B cell (primary cell): ENCODE data around the gene CFAP141.

Experiments used
- EZH2 ChIP-seq: IDR thresholded peaks from 2 replicates; pipeline ENCODE4 v1.6.1; 2012; ENCODE audit warnings: borderline replicate concordance, low read depth, mild to moderate bottlenecking, moderate library complexity, low read length; ENCODE audit not compliant: insufficient read depth, poor library complexity, severe bottlenecking
- TF ChIP-seq, protein P1 (sequence below): fragments of 200-600 bp; IDR thresholded peaks from one replicate; pipeline ENCODE4 v1.8.0; 2022; ENCODE audit warnings: antibody characterized with exemption, mild to moderate bottlenecking

DNA sequence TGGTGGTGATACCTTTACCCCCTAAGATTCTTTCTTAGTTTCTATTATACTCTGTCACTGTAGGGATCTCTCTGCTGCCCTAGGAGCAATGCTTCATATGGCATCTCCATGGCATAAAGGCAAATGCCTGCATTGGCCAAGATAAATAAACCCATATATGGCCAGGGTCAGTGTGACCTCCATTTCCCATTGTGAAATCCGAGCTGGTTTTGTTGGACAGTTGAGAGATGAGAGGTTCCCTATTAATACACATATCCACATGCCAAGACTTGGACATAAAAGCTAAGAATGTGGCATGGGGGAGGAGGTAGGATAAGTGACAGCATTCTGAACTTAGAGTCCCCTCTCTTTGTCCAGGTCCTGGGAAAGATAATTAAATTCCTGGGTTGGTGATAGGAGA lies 15.6 kb downstream of the CFAP141 start:
- TF ChIP-seq, protein P1, sequence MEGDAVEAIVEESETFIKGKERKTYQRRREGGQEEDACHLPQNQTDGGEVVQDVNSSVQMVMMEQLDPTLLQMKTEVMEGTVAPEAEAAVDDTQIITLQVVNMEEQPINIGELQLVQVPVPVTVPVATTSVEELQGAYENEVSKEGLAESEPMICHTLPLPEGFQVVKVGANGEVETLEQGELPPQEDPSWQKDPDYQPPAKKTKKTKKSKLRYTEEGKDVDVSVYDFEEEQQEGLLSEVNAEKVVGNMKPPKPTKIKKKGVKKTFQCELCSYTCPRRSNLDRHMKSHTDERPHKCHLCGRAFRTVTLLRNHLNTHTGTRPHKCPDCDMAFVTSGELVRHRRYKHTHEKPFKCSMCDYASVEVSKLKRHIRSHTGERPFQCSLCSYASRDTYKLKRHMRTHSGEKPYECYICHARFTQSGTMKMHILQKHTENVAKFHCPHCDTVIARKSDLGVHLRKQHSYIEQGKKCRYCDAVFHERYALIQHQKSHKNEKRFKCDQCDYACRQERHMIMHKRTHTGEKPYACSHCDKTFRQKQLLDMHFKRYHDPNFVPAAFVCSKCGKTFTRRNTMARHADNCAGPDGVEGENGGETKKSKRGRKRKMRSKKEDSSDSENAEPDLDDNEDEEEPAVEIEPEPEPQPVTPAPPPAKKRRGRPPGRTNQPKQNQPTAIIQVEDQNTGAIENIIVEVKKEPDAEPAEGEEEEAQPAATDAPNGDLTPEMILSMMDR, result no peak
- no peak for TF ChIP-seq EZH2
